Islet of Langerhans (tissue), 1 donor: ENCODE results near the gene RPP25L.
A peak's percentile ranks its signal among the peaks of the same experiment; 100 is the strongest.

Experiments
- FAIRE-seq: peaks from one replicate; lab custom pipeline; 2011; peaks lifted over from hg19 to GRCh38; lab: Jason Lieb, UNC

The RPP25L gene

GRCh38 chr9:34611251-34611810 is 566 bp downstream of the RPP25L start:
- no peak for FAIRE-seq

GRCh38 chr9:34610434-34611206 is 1.3 kb downstream of the RPP25L start:
- FAIRE-seq: no peak

GRCh38 chr9:34607331-34607730 is 4.6 kb downstream of the RPP25L start:
- no peak for FAIRE-seq

- no peak for FAIRE-seq
Measured at GRCh38 chr9:34606905-34607304, 5.0 kb downstream of the RPP25L start.

GRCh38 chr9:34606190-34606589 is 5.7 kb downstream of the RPP25L start:
- no peak for FAIRE-seq

- peak; percentile 13 for FAIRE-seq
Measured at GRCh38 chr9:34603610-34604231, 8.2 kb downstream of the RPP25L start.

- no peak for FAIRE-seq
Measured at GRCh38 chr9:34601937-34602573, 9.8 kb downstream of the RPP25L start.

- FAIRE-seq: no peak
Measured at GRCh38 chr9:34600908-34601307, 11.0 kb downstream of the RPP25L start.

GRCh38 chr9:34599546-34599945 is 12.4 kb downstream of the RPP25L start:
- FAIRE-seq: no peak

- FAIRE-seq: no peak
Measured at GRCh38 chr9:34594177-34594576, 17.7 kb downstream of the RPP25L start.

GRCh38 chr9:34592895-34593601 is 18.8 kb downstream of the RPP25L start:
- FAIRE-seq: no peak

GRCh38 chr9:34591917-34592866 is 19.7 kb downstream of the RPP25L start:
- no peak for FAIRE-seq

- FAIRE-seq: no peak
Measured at GRCh38 chr9:34591248-34591916, 20.5 kb downstream of the RPP25L start.

GRCh38 chr9:34590381-34591247 is 21.3 kb downstream of the RPP25L start:
- no peak for FAIRE-seq

GRCh38 chr9:34589636-34590380 is 22.1 kb downstream of the RPP25L start, which contains the start of gene CNTFR:
Gene CNTFR, minus strand, starts transcription at chr9:34589724. Its CDS starts 20,743 bp downstream, at chr9:34568981.
- FAIRE-seq: no peak

- no peak for FAIRE-seq
Measured at GRCh38 chr9:34588671-34589635, 22.9 kb downstream of the RPP25L start.

- FAIRE-seq: no peak
Measured at GRCh38 chr9:34587271-34587670, 24.6 kb downstream of the RPP25L start.
